HG03460 (cell line): ENCODE measurements around the gene RAPGEF5.

ENCODE experiments used
- ATAC-seq: cut with Tn5 transposase; IDR thresholded peaks from one replicate; pipeline ENCODE4 v1.9.1; 2021; ENCODE audit not compliant: unreplicated experiment

RAPGEF5 gene

GRCh38 chr7:22195397-22196172 lies 161.4 kb downstream of the RAPGEF5 start:
- ATAC-seq = no peak

- ATAC-seq = no peak
These were observed 162.2 kb downstream of the RAPGEF5 start for GRCh38 chr7:22194658-22195273.

GRCh38 chr7:22193450-22193983 lies 163.4 kb downstream of the RAPGEF5 start:
- no peak for ATAC-seq

GRCh38 chr7:22192801-22193200 lies 164.2 kb downstream of the RAPGEF5 start:
- ATAC-seq = no peak

GRCh38 chr7:22190736-22191135 lies 166.2 kb downstream of the RAPGEF5 start:
- ATAC-seq = no peak

- no peak for ATAC-seq
These were observed 167.2 kb downstream of the RAPGEF5 start for GRCh38 chr7:22189741-22190140.

- ATAC-seq = no peak
These were observed 167.7 kb downstream of the RAPGEF5 start for GRCh38 chr7:22189230-22189629.

GRCh38 chr7:22187691-22188348 lies 169.1 kb downstream of the RAPGEF5 start:
- ATAC-seq = no peak

GRCh38 chr7:22185559-22185958 lies 171.4 kb downstream of the RAPGEF5 start:
- ATAC-seq = no peak

- peak; percentile 63 for ATAC-seq
These were observed 172.3 kb downstream of the RAPGEF5 start for GRCh38 chr7:22184549-22185199.

- peak; percentile 54 for ATAC-seq
These were observed 173.3 kb downstream of the RAPGEF5 start for GRCh38 chr7:22183522-22184280.

- ATAC-seq = no peak
These were observed 174.8 kb downstream of the RAPGEF5 start for GRCh38 chr7:22182149-22182548.

- ATAC-seq = no peak
These were observed 175.3 kb downstream of the RAPGEF5 start for GRCh38 chr7:22181663-22182062.

GRCh38 chr7:22179442-22179879 lies 177.5 kb downstream of the RAPGEF5 start:
- ATAC-seq = no peak

GRCh38 chr7:22178735-22179134 lies 178.2 kb downstream of the RAPGEF5 start:
- no peak for ATAC-seq

- ATAC-seq = no peak
These were observed 180.1 kb downstream of the RAPGEF5 start for GRCh38 chr7:22176791-22177412.

- peak; percentile 5 for ATAC-seq
These were observed 182.4 kb downstream of the RAPGEF5 start for GRCh38 chr7:22174574-22174953.

GRCh38 chr7:22173685-22174573 lies 183.0 kb downstream of the RAPGEF5 start:
- ATAC-seq = peak; percentile 98

- ATAC-seq = no peak
These were observed 188.8 kb downstream of the RAPGEF5 start for GRCh38 chr7:22168129-22168634.
